Osteoblast (primary cell): ENCODE measurements around the gene FOLR3. TPM values are rescaled to one million over a fixed set of nuclear protein-coding genes. Genes with fewer than 3 reads are reported as not detected.
"Not testable (repeated sequence)": the region's sequence is repeated elsewhere in the genome, so short reads cannot be mapped to it uniquely, and the experiment has no call there.

Experiments
- DNase-seq: peaks from one replicate; pipeline ENCODE4 v3.0.0; 2011; ENCODE audit warnings: low spot score, mixed read lengths; ENCODE audit not compliant: insufficient read length; ENCODE audit errors: missing footprints
- H2AFZ ChIP-seq: 2 replicates; pipeline ENCODE4 v1.6.0; 2011; ENCODE audit warnings: mild to moderate bottlenecking, low read length
- H3K27ac ChIP-seq: 2 replicates; pipeline ENCODE4 v1.5.1; 2011; ENCODE audit warnings: mild to moderate bottlenecking, low read depth, low read length, moderate library complexity
- H3K27me3 ChIP-seq: 2 replicates; pipeline ENCODE4 v1.6.0; 2012; ENCODE audit warnings: mild to moderate bottlenecking, control low read depth, inconsistent platforms, low read length, moderate library complexity; ENCODE audit not compliant: insufficient read depth
- H3K36me3 ChIP-seq: 2 replicates; pipeline ENCODE4 v1.5.1; 2011; ENCODE audit warnings: mild to moderate bottlenecking, low read length, control low read depth, moderate library complexity; ENCODE audit not compliant: insufficient read depth
- H3K4me1 ChIP-seq: 2 replicates; pipeline ENCODE4 v1.5.1; 2011; ENCODE audit warnings: mild to moderate bottlenecking, low read length, control low read depth, moderate library complexity; ENCODE audit not compliant: insufficient read depth
- H3K4me2 ChIP-seq: 2 replicates; pipeline ENCODE4 v1.6.0; 2011; ENCODE audit warnings: mild to moderate bottlenecking, low read length; ENCODE audit not compliant: insufficient read depth
- H3K4me3 ChIP-seq: fragments of 200-600 bp; sonication (generic); 3 replicates; pipeline ENCODE4 v1.5.1; 2012; ENCODE audit warnings: mild to moderate bottlenecking, low read length, inconsistent platforms; ENCODE audit not compliant: insufficient read depth
- H3K79me2 ChIP-seq: 2 replicates; pipeline ENCODE4 v1.6.0; 2012; ENCODE audit warnings: mild to moderate bottlenecking, low read length, control low read depth, inconsistent platforms; ENCODE audit not compliant: insufficient read depth
- H3K9me3 ChIP-seq: 2 replicates; pipeline ENCODE4 v1.5.1; 2011; ENCODE audit warnings: low read depth, low read length, control low read depth
- H4K20me1 ChIP-seq: 2 replicates; pipeline ENCODE4 v1.6.0; 2012; ENCODE audit warnings: mild to moderate bottlenecking, low read length, control low read depth; ENCODE audit not compliant: insufficient read depth
- CTCF ChIP-seq: IDR thresholded peaks from 2 replicates; pipeline ENCODE4 v1.5.1; 2011; ENCODE audit warnings: mild to moderate bottlenecking, low read depth, low read length, moderate library complexity; ENCODE audit errors: extremely low read depth
- total RNA-seq: library from RNA; depleted of rRNA; stranded (reverse); fragments of >200 nt; gene quantifications from 2 replicates; pipeline ENCODE4 v1.2.3, GENCODE V29; 2012

FOLR3 gene
- total RNA-seq, 1 donor: 1.1 TPM

- H3K4me2 ChIP-seq, H3K79me2 ChIP-seq, H3K4me3 ChIP-seq, H3K9me3 ChIP-seq, H2AFZ ChIP-seq, DNase-seq, H4K20me1 ChIP-seq, H3K27ac ChIP-seq, H3K4me1 ChIP-seq, H3K36me3 ChIP-seq, H3K27me3 ChIP-seq: not testable (repeated sequence)
These were observed 34.2 kb downstream of the FOLR3 start for GRCh38 chr11:72169754-72170153.

GRCh38 chr11:72172043-72172442 is 36.5 kb downstream of the FOLR3 start:
- H3K4me3 ChIP-seq, H3K4me1 ChIP-seq, H3K36me3 ChIP-seq, H3K79me2 ChIP-seq, H3K4me2 ChIP-seq, H3K27ac ChIP-seq, DNase-seq, H3K27me3 ChIP-seq, H2AFZ ChIP-seq, H4K20me1 ChIP-seq, H3K9me3 ChIP-seq: not testable (repeated sequence)

GRCh38 chr11:72173291-72173690 is 37.8 kb downstream of the FOLR3 start:
- Histone ChIP-seq H2AFZ (no peak overlapping the region), H3K4me3 (no peak overlapping the region), H3K36me3 (no peaks in the 10 kb centered on the region), H3K4me1 (no peaks in the 10 kb centered on the region), H4K20me1 (no peaks in the 10 kb centered on the region), H3K9me3 (no peaks in the 10 kb centered on the region), H3K79me2 (no peaks in the 10 kb centered on the region), H3K4me2 (no peak overlapping the region), H3K27ac (no peak overlapping the region), H3K27me3 (no peaks in the 10 kb centered on the region)
- TF ChIP-seq CTCF: no peak
- no peak for DNase-seq

GRCh38 chr11:72174302-72175070 is 39.0 kb downstream of the FOLR3 start:
- no peaks in the 10 kb centered on the region for H3K27me3 ChIP-seq
- H4K20me1 ChIP-seq: no peaks in the 10 kb centered on the region
- no peak overlapping the region for H3K27ac ChIP-seq
- DNase-seq: no peak
- H3K4me1 ChIP-seq: no peaks in the 10 kb centered on the region
- H3K9me3 ChIP-seq: no peaks in the 10 kb centered on the region
- H3K4me2 ChIP-seq: no peak overlapping the region
- H3K36me3 ChIP-seq: no peaks in the 10 kb centered on the region
- no peak for TF ChIP-seq CTCF
- H3K79me2 ChIP-seq: no peaks in the 10 kb centered on the region
- no peak overlapping the region for H2AFZ ChIP-seq
- H3K4me3 ChIP-seq: no peak overlapping the region

- no peaks in the 10 kb centered on the region for H4K20me1 ChIP-seq
- H3K4me3 ChIP-seq: no peak overlapping the region
- H3K4me2 ChIP-seq: no peak overlapping the region
- H3K27me3 ChIP-seq: peaks cover 6% of the 10 kb centered on the region
- H3K36me3 ChIP-seq: no peaks in the 10 kb centered on the region
- no peak overlapping the region for H3K27ac ChIP-seq
- no peaks in the 10 kb centered on the region for H3K79me2 ChIP-seq
- no peak overlapping the region for H2AFZ ChIP-seq
- no peak for DNase-seq
- TF ChIP-seq CTCF: no peak
- H3K4me1 ChIP-seq: peaks cover 8% of the 10 kb centered on the region
- no peaks in the 10 kb centered on the region for H3K9me3 ChIP-seq
These were observed 42.1 kb downstream of the FOLR3 start for GRCh38 chr11:72177656-72178055.
